K562 (cell line): ENCODE results near the gene HOXB1. TPM values are rescaled to one million over a fixed set of nuclear protein-coding genes. Genes with fewer than 3 reads are reported as not detected.

Source experiments
- CHD1 ChIP-seq: fragments of 200-600 bp; sonication (generic); IDR thresholded peaks from one replicate; pipeline ENCODE4 v1.6.1; 2012; ENCODE audit warnings: mild to moderate bottlenecking, moderate library complexity, low read length, inconsistent platforms
- GTF2E2 ChIP-seq: fragments of 200-800 bp; sonication (Bioruptor generic); IDR thresholded peaks from 2 replicates; pipeline ENCODE4 v1.6.1; 2016; ENCODE audit warnings: missing genetic modification characterization, missing compliant biosample characterization
- HMGN3 ChIP-seq: IDR thresholded peaks from 2 replicates; pipeline ENCODE4 v1.6.1; 2011; ENCODE audit warnings: borderline replicate concordance, low read depth, mild to moderate bottlenecking, mixed read lengths, low read length; ENCODE audit not compliant: insufficient read length; ENCODE audit errors: extremely low read depth
- NFATC3 ChIP-seq: fragments of 450-650 bp; IDR thresholded peaks from 2 replicates; pipeline ENCODE4 v1.6.1; 2017; ENCODE audit warnings: mild to moderate bottlenecking
- PYGO2 ChIP-seq: fragments of 450-650 bp; IDR thresholded peaks from 2 replicates; pipeline ENCODE4 v1.6.1; 2016; ENCODE audit warnings: mild to moderate bottlenecking, missing genetic modification characterization, moderate library complexity, missing compliant biosample characterization
- RB1 ChIP-seq: fragments of 450-650 bp; IDR thresholded peaks from 2 replicates; pipeline ENCODE4 v1.6.1; 2017; ENCODE audit warnings: low read depth, mild to moderate bottlenecking
- RNF2 ChIP-seq: sonication (generic); IDR thresholded peaks from 2 replicates; pipeline ENCODE4 v1.6.1; 2016
- SMAD4 ChIP-seq: fragments of 250-450 bp; sonication (Bioruptor Pico); conservative IDR thresholded peaks from 2 replicates; pipeline ENCODE4 v1.8.0; 2021; ENCODE audit warnings: inconsistent platforms, mild to moderate bottlenecking, moderate library complexity
- SP1 ChIP-seq: sonication (generic); formaldehyde crosslinking; IDR thresholded peaks from 2 replicates; pipeline ENCODE4 v1.8.1; 2022; ENCODE audit warnings: mild to moderate bottlenecking, missing genetic modification reagents
- TSC22D4 ChIP-seq: fragments of 450-650 bp; IDR thresholded peaks from 2 replicates; pipeline ENCODE4 v1.6.1; 2016; ENCODE audit warnings: missing genetic modification characterization, missing biosample characterization, control low read depth
- XRCC3 ChIP-seq: fragments of 450-650 bp; IDR thresholded peaks from 2 replicates; pipeline ENCODE4 v1.6.1; 2017; ENCODE audit warnings: mild to moderate bottlenecking, moderate library complexity
- ZC3H8 ChIP-seq: fragments of 450-650 bp; IDR thresholded peaks from 2 replicates; pipeline ENCODE4 v1.6.1; 2017
- ZFP36 ChIP-seq: fragments of 150-350 bp; IDR thresholded peaks from 2 replicates; pipeline ENCODE4 v1.6.1; 2018; ENCODE audit warnings: low read length, low read depth; ENCODE audit not compliant: partially characterized antibody
- ZNF134 ChIP-seq: fragments of 250-450 bp; sonication (Bioruptor Pico); conservative IDR thresholded peaks from 2 replicates; pipeline ENCODE4 v1.4.0; 2020
- polyA plus RNA-seq, 8 experiments: library from polyadenylated mRNA; depleted of rRNA in 4 of 8; stranded (reverse) in 5 of 8; unstranded in 3 of 8; fragments of >200 nt; fragmentation: Nextera tagmentation in 2 of 8; fragmentation: Illumina TruSeq in 1 of 8; extraction: Ambion mirVana in 2 of 8; extraction: Trizol in 1 of 8; gene quantifications; 2 replicates each; pipeline versions ENCODE4 v1.2.1 to v1.2.3, GENCODE V29; 2011 to 2014; ENCODE audit warnings: inconsistent platforms in 1 of 8, missing spikeins in 1 of 8
- total RNA-seq, 7 experiments: library from RNA; depleted of rRNA in 6 of 7; stranded (reverse); fragments of >200 nt in 6 of 7; fragmentation: Illumina TruSeq in 2 of 7; extraction: Trizol in 2 of 7; gene quantifications; 2 replicates each; pipeline versions ENCODE4 v1.2.1 to v1.2.3, GENCODE V29; 2011 to 2021; ENCODE audit warnings: low replicate concordance in 1 of 7
- TF ChIP-seq, protein P1 (sequence below): sonication (generic); formaldehyde crosslinking; IDR thresholded peaks from 2 replicates; pipeline ENCODE4 v1.8.1; 2023; ENCODE audit warnings: mild to moderate bottlenecking, missing genetic modification reagents
- TF ChIP-seq, protein P2 (sequence below): fragments of 450-650 bp; IDR thresholded peaks from 2 replicates; pipeline ENCODE4 v1.7.0; 2016; ENCODE audit warnings: borderline replicate concordance
- TF ChIP-seq, protein P3 (sequence below), 2 experiments: fragments of 450-650 bp; conservative IDR thresholded peaks; 2 replicates each; pipeline ENCODE4 v1.6.1; 2017; ENCODE audit warnings: mild to moderate bottlenecking in 2 of 2, moderate library complexity in 2 of 2
- TF ChIP-seq, protein P4 (sequence below), 2 experiments: fragments of 450-650 bp; IDR thresholded peaks; 2 replicates each; pipeline ENCODE4 v1.6.1; 2018; ENCODE audit warnings: mild to moderate bottlenecking in 2 of 2, low read depth in 1 of 2; ENCODE audit not compliant: partially characterized antibody in 2 of 2

HOXB1 gene
- total and polyA plus RNA-seq, 9 of the 15 experiments (the other 6 are each of a cell fraction or from before 2014, with no cell fraction given), result 0.04 TPM; not detected in 8

DNA sequence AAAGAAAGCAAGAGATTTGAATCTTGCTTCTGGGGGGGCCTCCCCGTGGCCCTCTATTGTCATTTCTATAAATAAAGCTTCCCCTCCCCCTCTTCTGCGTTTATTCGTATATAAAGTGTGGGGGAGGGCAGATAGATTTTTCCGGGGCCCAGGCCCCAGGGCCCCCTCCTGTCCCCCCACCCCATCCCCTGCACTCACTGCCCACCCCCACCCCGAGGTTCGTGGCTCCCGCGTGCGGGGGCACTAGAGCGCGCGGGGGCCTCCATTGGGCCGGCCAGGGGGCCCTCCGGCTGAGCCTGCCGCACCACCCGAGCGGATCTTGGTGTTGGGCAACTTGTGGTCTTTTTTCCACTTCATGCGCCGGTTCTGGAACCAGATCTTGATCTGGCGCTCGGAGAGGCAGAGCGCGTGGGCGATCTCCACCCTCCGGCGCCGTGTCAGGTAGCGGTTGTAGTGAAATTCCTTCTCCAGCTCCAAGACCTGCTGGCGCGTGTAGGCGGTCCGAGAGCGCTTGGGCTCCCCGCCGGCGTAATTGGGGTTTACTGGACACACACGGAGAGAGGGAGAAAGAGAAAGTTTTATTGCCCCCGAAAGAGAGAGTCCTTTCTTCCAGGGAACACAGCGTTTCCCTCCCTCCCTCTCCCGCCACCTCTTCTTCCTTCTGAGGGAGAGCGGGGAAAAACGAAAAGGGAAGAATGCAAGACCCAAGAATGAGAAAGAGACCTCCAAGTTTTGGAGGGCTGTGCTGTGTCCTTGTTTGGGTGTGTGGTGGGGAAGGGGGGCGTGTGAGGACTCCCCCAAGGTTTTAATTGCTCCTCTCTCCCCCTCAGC, 45.9 kb upstream of the HOXB1 start (continued):
- TF ChIP-seq NFATC3 (no peak), GTF2E2 (0 out of 2 replicates have a peak, but pooled peaks have one; percentile 37), RB1 (peak; percentile 25; the same call in 1 of the 2 replicates), ZFP36 (no peak), PYGO2 (tag) (peak; percentile 18; the same call in 1 of the 2 replicates), ZNF134 (0 out of 2 replicates have a peak, but pooled peaks have one; percentile 8), RNF2 (0 out of 2 replicates have a peak, but pooled peaks have one; percentile 32), SP1 (CRISPR knock-in tag) (0 out of 2 replicates have a peak, but pooled peaks have one; percentile 7), XRCC3 (no peak), CHD1 (no peak), HMGN3 (peak; percentile 47), TSC22D4 (tag) (no peak), SMAD4 (CRISPR knock-in tag) (peak; percentile 33), ZC3H8 (no peak)
- TF ChIP-seq, protein P1, sequence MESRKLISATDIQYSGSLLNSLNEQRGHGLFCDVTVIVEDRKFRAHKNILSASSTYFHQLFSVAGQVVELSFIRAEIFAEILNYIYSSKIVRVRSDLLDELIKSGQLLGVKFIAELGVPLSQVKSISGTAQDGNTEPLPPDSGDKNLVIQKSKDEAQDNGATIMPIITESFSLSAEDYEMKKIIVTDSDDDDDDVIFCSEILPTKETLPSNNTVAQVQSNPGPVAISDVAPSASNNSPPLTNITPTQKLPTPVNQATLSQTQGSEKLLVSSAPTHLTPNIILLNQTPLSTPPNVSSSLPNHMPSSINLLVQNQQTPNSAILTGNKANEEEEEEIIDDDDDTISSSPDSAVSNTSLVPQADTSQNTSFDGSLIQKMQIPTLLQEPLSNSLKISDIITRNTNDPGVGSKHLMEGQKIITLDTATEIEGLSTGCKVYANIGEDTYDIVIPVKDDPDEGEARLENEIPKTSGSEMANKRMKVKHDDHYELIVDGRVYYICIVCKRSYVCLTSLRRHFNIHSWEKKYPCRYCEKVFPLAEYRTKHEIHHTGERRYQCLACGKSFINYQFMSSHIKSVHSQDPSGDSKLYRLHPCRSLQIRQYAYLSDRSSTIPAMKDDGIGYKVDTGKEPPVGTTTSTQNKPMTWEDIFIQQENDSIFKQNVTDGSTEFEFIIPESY, result no peak
- TF ChIP-seq, protein P2, sequence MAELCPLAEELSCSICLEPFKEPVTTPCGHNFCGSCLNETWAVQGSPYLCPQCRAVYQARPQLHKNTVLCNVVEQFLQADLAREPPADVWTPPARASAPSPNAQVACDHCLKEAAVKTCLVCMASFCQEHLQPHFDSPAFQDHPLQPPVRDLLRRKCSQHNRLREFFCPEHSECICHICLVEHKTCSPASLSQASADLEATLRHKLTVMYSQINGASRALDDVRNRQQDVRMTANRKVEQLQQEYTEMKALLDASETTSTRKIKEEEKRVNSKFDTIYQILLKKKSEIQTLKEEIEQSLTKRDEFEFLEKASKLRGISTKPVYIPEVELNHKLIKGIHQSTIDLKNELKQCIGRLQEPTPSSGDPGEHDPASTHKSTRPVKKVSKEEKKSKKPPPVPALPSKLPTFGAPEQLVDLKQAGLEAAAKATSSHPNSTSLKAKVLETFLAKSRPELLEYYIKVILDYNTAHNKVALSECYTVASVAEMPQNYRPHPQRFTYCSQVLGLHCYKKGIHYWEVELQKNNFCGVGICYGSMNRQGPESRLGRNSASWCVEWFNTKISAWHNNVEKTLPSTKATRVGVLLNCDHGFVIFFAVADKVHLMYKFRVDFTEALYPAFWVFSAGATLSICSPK, result no peak
- TF ChIP-seq, protein P3, sequence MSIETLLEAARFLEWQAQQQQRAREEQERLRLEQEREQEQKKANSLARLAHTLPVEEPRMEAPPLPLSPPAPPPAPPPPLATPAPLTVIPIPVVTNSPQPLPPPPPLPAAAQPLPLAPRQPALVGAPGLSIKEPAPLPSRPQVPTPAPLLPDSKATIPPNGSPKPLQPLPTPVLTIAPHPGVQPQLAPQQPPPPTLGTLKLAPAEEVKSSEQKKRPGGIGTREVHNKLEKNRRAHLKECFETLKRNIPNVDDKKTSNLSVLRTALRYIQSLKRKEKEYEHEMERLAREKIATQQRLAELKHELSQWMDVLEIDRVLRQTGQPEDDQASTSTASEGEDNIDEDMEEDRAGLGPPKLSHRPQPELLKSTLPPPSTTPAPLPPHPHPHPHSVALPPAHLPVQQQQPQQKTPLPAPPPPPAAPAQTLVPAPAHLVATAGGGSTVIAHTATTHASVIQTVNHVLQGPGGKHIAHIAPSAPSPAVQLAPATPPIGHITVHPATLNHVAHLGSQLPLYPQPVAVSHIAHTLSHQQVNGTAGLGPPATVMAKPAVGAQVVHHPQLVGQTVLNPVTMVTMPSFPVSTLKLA (conservative IDR thresholded peaks at IDR 0.05), result peak in 1 of 2 experiments; percentile 66; a peak in 3 of 4 replicates
- TF ChIP-seq, protein P4, sequence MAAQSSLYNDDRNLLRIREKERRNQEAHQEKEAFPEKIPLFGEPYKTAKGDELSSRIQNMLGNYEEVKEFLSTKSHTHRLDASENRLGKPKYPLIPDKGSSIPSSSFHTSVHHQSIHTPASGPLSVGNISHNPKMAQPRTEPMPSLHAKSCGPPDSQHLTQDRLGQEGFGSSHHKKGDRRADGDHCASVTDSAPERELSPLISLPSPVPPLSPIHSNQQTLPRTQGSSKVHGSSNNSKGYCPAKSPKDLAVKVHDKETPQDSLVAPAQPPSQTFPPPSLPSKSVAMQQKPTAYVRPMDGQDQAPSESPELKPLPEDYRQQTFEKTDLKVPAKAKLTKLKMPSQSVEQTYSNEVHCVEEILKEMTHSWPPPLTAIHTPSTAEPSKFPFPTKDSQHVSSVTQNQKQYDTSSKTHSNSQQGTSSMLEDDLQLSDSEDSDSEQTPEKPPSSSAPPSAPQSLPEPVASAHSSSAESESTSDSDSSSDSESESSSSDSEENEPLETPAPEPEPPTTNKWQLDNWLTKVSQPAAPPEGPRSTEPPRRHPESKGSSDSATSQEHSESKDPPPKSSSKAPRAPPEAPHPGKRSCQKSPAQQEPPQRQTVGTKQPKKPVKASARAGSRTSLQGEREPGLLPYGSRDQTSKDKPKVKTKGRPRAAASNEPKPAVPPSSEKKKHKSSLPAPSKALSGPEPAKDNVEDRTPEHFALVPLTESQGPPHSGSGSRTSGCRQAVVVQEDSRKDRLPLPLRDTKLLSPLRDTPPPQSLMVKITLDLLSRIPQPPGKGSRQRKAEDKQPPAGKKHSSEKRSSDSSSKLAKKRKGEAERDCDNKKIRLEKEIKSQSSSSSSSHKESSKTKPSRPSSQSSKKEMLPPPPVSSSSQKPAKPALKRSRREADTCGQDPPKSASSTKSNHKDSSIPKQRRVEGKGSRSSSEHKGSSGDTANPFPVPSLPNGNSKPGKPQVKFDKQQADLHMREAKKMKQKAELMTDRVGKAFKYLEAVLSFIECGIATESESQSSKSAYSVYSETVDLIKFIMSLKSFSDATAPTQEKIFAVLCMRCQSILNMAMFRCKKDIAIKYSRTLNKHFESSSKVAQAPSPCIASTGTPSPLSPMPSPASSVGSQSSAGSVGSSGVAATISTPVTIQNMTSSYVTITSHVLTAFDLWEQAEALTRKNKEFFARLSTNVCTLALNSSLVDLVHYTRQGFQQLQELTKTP (IDR thresholded peaks at IDR 0.05; ENCODE audit: low read depth in 1 of 2, partially characterized antibody in 2 of 2), result peak in 1 of 2 experiments; percentile 20
